GM12878 (cell line): ENCODE results near the gene HOXD9. TPM values are rescaled to one million over a fixed set of nuclear protein-coding genes. Genes with fewer than 3 reads are reported as not detected.
A peak's percentile ranks its signal among the peaks of the same experiment; 100 is the strongest.

Experiments
- ATAC-seq: fragments of 200-7000 bp; cut with Tn5 transposase; 3 replicates; pipeline ENCODE4 v1.9.1; 2020; ENCODE audit warnings: mild to moderate bottlenecking, moderate library complexity
- BruUV-seq: library from RNA; stranded (reverse); fragments of 400-500 nt; replicated peaks from 2 replicates; lab custom pipeline; 2021; lab: Mats Ljungman, UMichigan
- CTCF ChIA-PET: fragments of 300-600 bp; sonication (Branson Sonifier 250); formaldehyde crosslinking; extraction: SDS; loops from one replicate; lab custom pipeline; 2021; ENCODE audit warnings: inconsistent platforms; lab: Yijun Ruan, JAX
- POLR2A ChIA-PET: fragments of 350-600 bp; formaldehyde crosslinking; extraction: SDS; loops from one replicate; lab custom pipeline; 2021; ENCODE audit warnings: inconsistent platforms; lab: Charles Lee
- RAD21 ChIA-PET: fragments of 300-600 bp; sonication (Branson Sonifier 250); formaldehyde crosslinking; loops from one replicate; lab custom pipeline; 2023; ENCODE audit warnings: antibody characterized with exemption; ENCODE audit not compliant: unreplicated experiment; lab: Charles Lee
- SMC1A ChIA-PET: fragments of 300-600 bp; sonication (Branson Sonifier 250); formaldehyde crosslinking; loops from one replicate; lab custom pipeline; 2023; ENCODE audit not compliant: unreplicated experiment, uncharacterized antibody; lab: Charles Lee
- DNase-seq: peaks from one replicate; pipeline ENCODE4 v3.0.0-alpha.2; 2011; ENCODE audit warnings: low read depth, low spot score
- FAIRE-seq: peaks from 3 replicates; lab custom pipeline; 2011; peaks lifted over from hg19 to GRCh38; lab: Jason Lieb, UNC
- H2AFZ ChIP-seq: 2 replicates; pipeline ENCODE4 v1.6.0; 2011; ENCODE audit warnings: low read depth, low read length, control low read depth; ENCODE audit not compliant: control insufficient read depth
- H3K27ac ChIP-seq: 2 replicates; pipeline ENCODE4 v1.5.1; 2011; ENCODE audit warnings: control low read depth; ENCODE audit not compliant: control insufficient read depth, insufficient read depth
- H3K27me3 ChIP-seq, 2 experiments: replicated peaks in 1 of 2; 2 replicates each; pipeline versions ENCODE4 v1.6.0 to v1.6.1; 2011; ENCODE audit warnings: low read length in 1 of 2; ENCODE audit not compliant: control insufficient read depth in 2 of 2, insufficient read depth in 2 of 2
- H3K36me3 ChIP-seq, 2 experiments: 2 replicates each; pipeline ENCODE4 v1.5.1; 2011; ENCODE audit warnings: low read length in 1 of 2; ENCODE audit not compliant: control insufficient read depth in 2 of 2, insufficient read depth in 2 of 2
- H3K4me1 ChIP-seq: 2 replicates; pipeline ENCODE4 v1.6.1; 2011; ENCODE audit warnings: mild to moderate bottlenecking, low read length, moderate library complexity, mixed read lengths; ENCODE audit not compliant: control insufficient read depth, insufficient read depth
- H3K4me2 ChIP-seq: 2 replicates; pipeline ENCODE4 v1.6.0; 2011; ENCODE audit warnings: control low read depth; ENCODE audit not compliant: control insufficient read depth, insufficient read depth
- H3K4me3 ChIP-seq: fragments of 200-600 bp; sonication (generic); 2 replicates; pipeline ENCODE4 v1.5.1; 2016
- H3K79me2 ChIP-seq: 2 replicates; pipeline ENCODE4 v1.6.0; 2011; ENCODE audit warnings: low read length; ENCODE audit not compliant: control insufficient read depth, insufficient read depth
- H3K9ac ChIP-seq: 2 replicates; pipeline ENCODE4 v1.8.0; 2011; ENCODE audit warnings: low read length, control low read depth, mixed read lengths; ENCODE audit not compliant: control insufficient read depth, insufficient read depth
- H3K9me3 ChIP-seq: replicated peaks from 3 replicates; pipeline ENCODE4 v1.5.1; 2011; ENCODE audit warnings: mild to moderate bottlenecking, low read length; ENCODE audit not compliant: control insufficient read depth, insufficient read depth
- H4K20me1 ChIP-seq: 2 replicates; pipeline ENCODE4 v1.6.0; 2011; ENCODE audit not compliant: control insufficient read depth, insufficient read depth
- BMI1 ChIP-seq: fragments of 450-650 bp; IDR thresholded peaks from 2 replicates; pipeline ENCODE4 v1.6.1; 2016; ENCODE audit warnings: mild to moderate bottlenecking, moderate library complexity, borderline replicate concordance
- CBFB ChIP-seq: IDR thresholded peaks from 2 replicates; pipeline ENCODE4 v1.6.1; 2016; ENCODE audit warnings: antibody characterized with exemption, low read depth
- IKZF1 ChIP-seq: fragments of 450-650 bp; conservative IDR thresholded peaks from 2 replicates; pipeline ENCODE4 v1.6.1; 2017; ENCODE audit warnings: antibody characterized with exemption, mild to moderate bottlenecking
- NRF1 ChIP-seq: conservative IDR thresholded peaks from 2 replicates; pipeline ENCODE4 v1.6.1; 2011; ENCODE audit warnings: mild to moderate bottlenecking, low read depth, low read length, improper control_type of control experiment
- POU2F2 ChIP-seq: IDR thresholded peaks from 3 replicates; pipeline ENCODE4 v1.6.1; 2011; ENCODE audit warnings: low read depth, mild to moderate bottlenecking, low read length, borderline replicate concordance
- STAT3 ChIP-seq: IDR thresholded peaks from 2 replicates; pipeline ENCODE4 v1.6.1; 2011; ENCODE audit warnings: low read depth, low read length, improper control_type of control experiment
- SUZ12 ChIP-seq: fragments of 200-600 bp; sonication (generic); IDR thresholded peaks from one replicate; pipeline ENCODE4 v1.6.1; 2018; ENCODE audit warnings: antibody characterized with exemption, mild to moderate bottlenecking; ENCODE audit not compliant: unreplicated experiment
- WGBS: methylation state at CpG from one replicate; pipeline ENCODE4 v1.1.6; 2016; ENCODE audit warnings: low lambda C conversion rate; ENCODE audit not compliant: insufficient replicate concordance, insufficient coverage; ENCODE audit errors: missing lambda C conversion rate; 5-methylcytosine and 5-hydroxymethylcytosine counted together
- in situ Hi-C: fragments of 300-500 bp; cut with MboI; formaldehyde crosslinking; loops from 9 replicates; pipeline ENCODE4 v1.14.3; 2018; ENCODE audit warnings: mixed read lengths
- intact Hi-C: fragments of 100-400 bp; cut with micrococcal nuclease; formaldehyde crosslinking; loops from one replicate; pipeline ENCODE4 v1.14.2; 2022; ENCODE audit not compliant: unreplicated experiment
- polyA plus RNA-seq, 11 experiments: library from polyadenylated mRNA; depleted of rRNA in 4 of 11; unstranded in 6 of 11; stranded (reverse) in 5 of 11; fragments of >200 nt; fragmentation: Nextera tagmentation in 4 of 11; fragmentation: Illumina TruSeq in 1 of 11; extraction: Ambion mirVana in 4 of 11; extraction: Trizol in 1 of 11; gene quantifications; 1 replicate in 1 of 11; 2 replicates in 10 of 11; pipeline versions ENCODE4 v1.2.1 to v1.2.3, GENCODE V29; 2011 to 2016; ENCODE audit warnings: inconsistent platforms in 2 of 11, missing spikeins in 2 of 11, low read depth in 1 of 11
- total RNA-seq, 4 experiments: library from RNA; depleted of rRNA in 3 of 4; stranded (reverse); fragments of >200 nt in 3 of 4; fragmentation: Illumina TruSeq in 1 of 4; extraction: Trizol in 1 of 4; gene quantifications; 2 replicates each; pipeline versions ENCODE4 v1.2.1 to v1.2.3, GENCODE V29; 2013 to 2021

HOXD9 gene
- total and polyA plus RNA-seq, 10 of the 15 experiments (the other 5 are each of a cell fraction or from before 2014, with no cell fraction given) = not detected

DNA sequence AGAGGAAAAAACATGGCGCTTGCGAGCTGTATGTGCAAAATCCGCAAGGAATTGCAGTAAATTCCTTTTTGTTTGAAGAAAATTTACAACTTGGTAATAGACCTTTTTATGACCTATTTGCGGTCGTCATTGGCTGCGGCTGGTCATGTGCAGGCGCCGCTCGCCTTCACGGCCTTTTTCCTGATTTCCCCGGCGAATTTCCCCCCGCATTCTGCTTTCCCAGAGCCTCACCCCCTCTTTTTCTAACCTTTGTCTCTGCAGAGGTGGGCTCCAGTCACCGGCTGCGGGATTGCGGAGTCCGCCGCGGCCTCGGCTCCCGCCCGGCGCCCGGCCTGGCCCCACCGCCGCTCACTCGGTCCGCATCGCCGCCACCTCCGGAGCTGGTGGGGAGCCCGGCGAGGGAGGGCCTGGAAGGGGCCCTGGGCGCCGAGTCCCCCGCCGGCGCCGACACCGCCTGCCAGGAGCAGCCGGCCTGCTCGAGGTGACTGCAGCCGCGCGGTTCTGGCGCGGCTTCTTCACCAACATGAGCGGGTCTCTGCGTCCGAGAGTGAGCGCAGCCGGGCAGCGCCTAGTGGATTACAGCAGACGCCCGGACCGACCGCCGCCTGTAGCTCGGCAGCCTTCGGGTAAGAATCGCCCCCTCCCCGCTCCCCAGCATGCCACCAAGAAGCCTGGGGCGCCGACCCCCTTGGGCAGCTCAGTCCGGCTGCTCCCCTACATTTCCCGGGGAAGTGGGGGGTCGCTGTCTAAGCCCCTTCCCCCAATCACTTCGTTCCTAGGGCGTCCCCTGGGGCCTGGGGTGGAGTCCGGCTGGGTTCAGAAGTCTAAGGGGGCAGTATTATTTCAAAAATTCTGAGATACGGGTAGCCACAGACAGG, 14.1 kb downstream of the HOXD9 start:
- in situ Hi-C loops = loop anchor here (25.0 kb wide), 1 partner anchor 1201 kb away; no protein-coding TSS in a partner anchor
- Histone ChIP-seq H3K79me2 (no peaks in the 10 kb centered on the region), H3K4me1 (no peaks in the 10 kb centered on the region)
- TF ChIP-seq SUZ12 (peak; percentile 32), IKZF1 (0 out of 2 replicates have a peak, but pooled peaks have one; percentile 16), STAT3 (no peak), POU2F2 (no peak), BMI1 (0 out of 2 replicates have a peak, but pooled peaks have one; percentile 4), CBFB (no peak), NRF1 (no peak)
- TF ChIP-seq, all 136 proteins: peak for 3
- no peak overlapping the region for H2AFZ ChIP-seq
- DNase-seq (no peak), FAIRE-seq (no peak), ATAC-seq (no peak)
- CTCF ChIA-PET = interaction anchor here (0.9 kb wide), 1 partner anchor 418 kb away, joined by 3 read pairs; no protein-coding TSS in a partner anchor
- no peak overlapping the region; the same call in 1 of the 2 replicates for H3K4me2 ChIP-seq
- no peaks in the 10 kb centered on the region; the same call in 2 of the 3 replicates for H3K9me3 ChIP-seq
- no peak overlapping the region for H3K4me3 ChIP-seq
- SMC1A ChIA-PET = interaction anchor here (5.3 kb wide), 1 partner anchor 417 kb away, joined by 58 read pairs; no protein-coding TSS in a partner anchor
- no peaks in the 10 kb centered on the region for H4K20me1 ChIP-seq
- peaks cover 5 to 18% of the 10 kb centered on the region in 2 experiments for H3K27me3 ChIP-seq
- intact Hi-C loops = no loop called here
- RAD21 ChIA-PET = no interaction called here
- 37% methylated on average over 56 of the region's 71 CpGs for WGBS
- no peak overlapping the region for H3K9ac ChIP-seq
- no peak overlapping the region for H3K27ac ChIP-seq
- POLR2A ChIA-PET = no interaction called here
- H3K36me3 ChIP-seq = no peaks in the 10 kb centered on the region
- BruUV-seq = no TSS peak
